PC-9 (cell line): ENCODE measurements around the gene FAM167B. TPM values are rescaled to one million over a fixed set of nuclear protein-coding genes. Genes with fewer than 3 reads are reported as not detected.

Source experiments
- BruUV-seq: library from RNA; stranded (reverse); fragments of 400-500 nt; replicated peaks from 2 replicates; lab custom pipeline; 2021; lab: Mats Ljungman, UMichigan
- CTCF ChIA-PET: fragments of 300-600 bp; sonication (Branson Sonifier 250); formaldehyde crosslinking; loops from one replicate; lab custom pipeline; 2022; ENCODE audit warnings: antibody characterized with exemption; lab: Charles Lee
- POLR2A ChIA-PET: fragments of 300-600 bp; sonication (Branson Sonifier 250); formaldehyde crosslinking; loops from one replicate; lab custom pipeline; 2022; ENCODE audit warnings: antibody characterized with exemption; ENCODE audit not compliant: unreplicated experiment; lab: Charles Lee
- DNase-seq, 2 experiments: peaks; one replicate each; pipeline versions ENCODE4 v3.0.0 to v3.0.0-alpha.2; 2015 to 2022; ENCODE audit warnings: mixed read lengths in 1 of 2
- H2AFZ ChIP-seq: fragments of 200-600 bp; sonication (generic); 2 replicates; pipeline ENCODE4 v1.8.1; 2017; ENCODE audit warnings: antibody characterized with exemption
- H3F3A ChIP-seq: fragments of 200-600 bp; sonication (generic); 2 replicates; pipeline ENCODE4 v1.8.1; 2017; ENCODE audit warnings: antibody characterized with exemption, mild to moderate bottlenecking, low read depth; ENCODE audit not compliant: insufficient read depth
- H3K27ac ChIP-seq: fragments of 200-600 bp; sonication (generic); 2 replicates; pipeline ENCODE4 v1.6.1; 2016; ENCODE audit warnings: mixed run types
- H3K27me3 ChIP-seq: fragments of 200-600 bp; sonication (generic); 2 replicates; pipeline ENCODE4 v1.6.1; 2016; ENCODE audit warnings: low read depth, mixed run types; ENCODE audit not compliant: insufficient read depth
- H3K36me3 ChIP-seq: fragments of 200-600 bp; sonication (generic); 2 replicates; pipeline ENCODE4 v1.6.1; 2016; ENCODE audit warnings: low read depth, mixed run types
- H3K4me1 ChIP-seq: fragments of 200-600 bp; sonication (generic); replicated peaks from 2 replicates; pipeline ENCODE4 v1.6.1; 2016; ENCODE audit warnings: mixed run types; ENCODE audit not compliant: insufficient read depth
- H3K4me2 ChIP-seq: fragments of 200-600 bp; sonication (generic); 2 replicates; pipeline ENCODE4 v1.6.1; 2017; ENCODE audit warnings: mixed run types
- H3K4me3 ChIP-seq: fragments of 200-600 bp; sonication (generic); 2 replicates; pipeline ENCODE4 v1.6.1; 2016; ENCODE audit warnings: mixed run types
- H3K79me2 ChIP-seq: fragments of 200-600 bp; sonication (generic); 2 replicates; pipeline ENCODE4 v1.6.1; 2017; ENCODE audit warnings: low read depth, mixed run types
- H3K9me2 ChIP-seq: fragments of 200-600 bp; sonication (generic); 2 replicates; pipeline ENCODE4 v1.8.1; 2017; ENCODE audit warnings: mild to moderate bottlenecking; ENCODE audit not compliant: insufficient read depth
- H3K9me3 ChIP-seq: fragments of 200-600 bp; sonication (generic); 2 replicates; pipeline ENCODE4 v1.8.1; 2016; ENCODE audit warnings: low read depth; ENCODE audit not compliant: insufficient read depth
- H4K20me1 ChIP-seq: fragments of 200-600 bp; sonication (generic); 2 replicates; pipeline ENCODE4 v1.8.1; 2017; ENCODE audit not compliant: insufficient read depth
- EZH2 ChIP-seq: fragments of 200-600 bp; sonication (generic); IDR thresholded peaks from 2 replicates; pipeline ENCODE4 v1.8.0; 2017; ENCODE audit warnings: antibody characterized with exemption, low read depth
- intact Hi-C: fragments of 100-400 bp; cut with micrococcal nuclease; formaldehyde crosslinking; loops from one replicate; pipeline ENCODE4 v1.10.0; 2022; ENCODE audit not compliant: unreplicated experiment
- total RNA-seq: library from RNA; stranded (reverse); gene quantifications from 2 replicates; pipeline ENCODE4 v1.2.3, GENCODE V29; 2021
- TF ChIP-seq, protein P1 (sequence below): fragments of 200-600 bp; sonication (generic); conservative IDR thresholded peaks from 2 replicates; pipeline ENCODE4 v1.6.1; 2017; ENCODE audit warnings: mixed run types, antibody characterized with exemption, mild to moderate bottlenecking, moderate library complexity

The FAM167B gene
- total RNA-seq, 1 experiment from 2014 or later: 1.6 TPM

DNA sequence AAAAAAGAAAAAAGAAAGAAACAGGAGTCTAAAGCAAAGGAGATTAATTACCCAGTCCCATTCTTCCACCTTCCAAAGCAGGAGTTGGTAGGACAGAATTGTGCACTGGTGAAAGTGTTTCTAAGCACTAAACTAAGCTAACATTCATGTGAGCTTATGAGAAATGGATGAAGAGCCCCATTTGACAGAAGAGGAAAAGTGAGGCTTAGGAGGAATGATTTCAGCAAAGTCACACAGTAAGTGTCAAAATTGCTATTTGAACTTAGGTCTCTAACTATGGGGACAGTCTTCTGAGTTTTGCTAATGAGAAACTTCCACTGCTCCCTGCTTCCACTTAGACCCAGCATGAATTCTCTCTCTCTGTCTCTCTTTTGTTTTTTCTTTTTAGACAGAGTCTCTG is 22.7 kb downstream of the FAM167B start:
- Histone ChIP-seq H4K20me1 (no peaks in the 10 kb centered on the region), H2AFZ (no peak overlapping the region), H3K36me3 (no peaks in the 10 kb centered on the region), H3F3A (peaks cover 6% of the 10 kb centered on the region; the same call in 1 of the 2 replicates), H3K9me2 (no peaks in the 10 kb centered on the region), H3K4me1 (peaks cover 18% of the 10 kb centered on the region), H3K4me2 (no peak overlapping the region), H3K4me3 (no peak overlapping the region), H3K27me3 (no peaks in the 10 kb centered on the region), H3K79me2 (no peaks in the 10 kb centered on the region), H3K9me3 (no peaks in the 10 kb centered on the region), H3K27ac (no peak overlapping the region)
- CTCF ChIA-PET: interaction anchor here (0.6 kb wide), 3 partner anchors 38 to 147 kb away, joined by 3 to 5 read pairs (median 3); no protein-coding TSS in a partner anchor
- no peak for TF ChIP-seq EZH2
- TF ChIP-seq, protein P1, sequence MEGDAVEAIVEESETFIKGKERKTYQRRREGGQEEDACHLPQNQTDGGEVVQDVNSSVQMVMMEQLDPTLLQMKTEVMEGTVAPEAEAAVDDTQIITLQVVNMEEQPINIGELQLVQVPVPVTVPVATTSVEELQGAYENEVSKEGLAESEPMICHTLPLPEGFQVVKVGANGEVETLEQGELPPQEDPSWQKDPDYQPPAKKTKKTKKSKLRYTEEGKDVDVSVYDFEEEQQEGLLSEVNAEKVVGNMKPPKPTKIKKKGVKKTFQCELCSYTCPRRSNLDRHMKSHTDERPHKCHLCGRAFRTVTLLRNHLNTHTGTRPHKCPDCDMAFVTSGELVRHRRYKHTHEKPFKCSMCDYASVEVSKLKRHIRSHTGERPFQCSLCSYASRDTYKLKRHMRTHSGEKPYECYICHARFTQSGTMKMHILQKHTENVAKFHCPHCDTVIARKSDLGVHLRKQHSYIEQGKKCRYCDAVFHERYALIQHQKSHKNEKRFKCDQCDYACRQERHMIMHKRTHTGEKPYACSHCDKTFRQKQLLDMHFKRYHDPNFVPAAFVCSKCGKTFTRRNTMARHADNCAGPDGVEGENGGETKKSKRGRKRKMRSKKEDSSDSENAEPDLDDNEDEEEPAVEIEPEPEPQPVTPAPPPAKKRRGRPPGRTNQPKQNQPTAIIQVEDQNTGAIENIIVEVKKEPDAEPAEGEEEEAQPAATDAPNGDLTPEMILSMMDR: no peak
- no peak for DNase-seq
- intact Hi-C loops: no loop called here
- POLR2A ChIA-PET: no interaction called here
- BruUV-seq: no TSS peak

DNA sequence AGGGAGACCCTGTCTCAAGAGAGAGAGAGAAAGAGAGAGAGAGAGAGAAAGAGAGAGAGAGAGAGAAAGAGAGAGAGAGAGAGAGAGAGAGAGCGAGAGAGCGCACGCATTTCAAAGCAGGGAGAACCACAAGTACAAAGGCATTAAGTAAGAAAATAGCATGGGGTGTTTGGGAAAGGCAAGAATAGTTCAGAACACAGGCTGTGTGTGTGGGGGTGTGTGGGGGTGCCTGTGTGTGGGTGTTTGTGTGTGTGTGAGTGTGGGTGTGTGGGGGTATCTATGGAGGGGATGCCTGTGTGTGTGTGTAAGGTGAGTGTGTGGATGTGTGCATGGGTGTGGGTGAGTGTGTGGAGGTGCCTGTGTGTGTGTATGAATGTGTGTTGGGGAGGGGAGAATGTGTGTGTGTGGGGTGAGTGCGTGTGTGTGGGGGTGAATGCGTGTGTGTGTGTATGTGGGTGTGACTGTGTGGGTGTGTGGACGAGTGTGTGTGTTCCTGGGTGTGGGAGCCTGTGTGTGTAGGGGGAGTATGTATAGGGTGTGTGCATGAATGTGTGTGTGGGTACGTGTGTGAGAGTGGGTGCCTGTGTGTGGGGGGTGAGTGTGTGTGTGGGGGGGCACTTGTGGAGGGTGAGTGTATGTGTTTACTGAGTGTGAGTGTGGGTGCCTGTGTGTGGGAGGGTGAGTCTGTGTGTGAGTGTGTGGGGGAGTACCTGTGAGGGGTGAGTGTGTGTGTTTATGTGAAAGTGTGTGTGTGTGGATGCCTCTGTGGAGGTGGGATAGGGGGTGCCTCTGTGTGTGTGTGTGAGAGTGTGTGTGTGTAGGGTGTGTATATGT is 25.8 kb downstream of the FAM167B start:
- Histone ChIP-seq H3K4me2 (peak overlapping the region; percentile 86), H3K9me2 (no peaks in the 10 kb centered on the region), H3K27ac (no peak overlapping the region), H3K36me3 (no peaks in the 10 kb centered on the region), H3K4me1 (peaks cover 18% of the 10 kb centered on the region), H3K4me3 (no peak overlapping the region; the same call in 1 of the 2 replicates), H3K9me3 (no peaks in the 10 kb centered on the region), H3F3A (peaks cover 6% of the 10 kb centered on the region; the same call in 1 of the 2 replicates), H3K27me3 (no peaks in the 10 kb centered on the region), H4K20me1 (no peaks in the 10 kb centered on the region), H3K79me2 (no peaks in the 10 kb centered on the region), H2AFZ (peak overlapping the region; percentile 67; the same call in 1 of the 2 replicates)
- TF ChIP-seq, protein P1: no peak
- no peak for TF ChIP-seq EZH2
- CTCF ChIA-PET: no interaction called here
- no peak for DNase-seq
- BruUV-seq: no TSS peak
- intact Hi-C loops: no loop called here
- POLR2A ChIA-PET: no interaction called here

DNA sequence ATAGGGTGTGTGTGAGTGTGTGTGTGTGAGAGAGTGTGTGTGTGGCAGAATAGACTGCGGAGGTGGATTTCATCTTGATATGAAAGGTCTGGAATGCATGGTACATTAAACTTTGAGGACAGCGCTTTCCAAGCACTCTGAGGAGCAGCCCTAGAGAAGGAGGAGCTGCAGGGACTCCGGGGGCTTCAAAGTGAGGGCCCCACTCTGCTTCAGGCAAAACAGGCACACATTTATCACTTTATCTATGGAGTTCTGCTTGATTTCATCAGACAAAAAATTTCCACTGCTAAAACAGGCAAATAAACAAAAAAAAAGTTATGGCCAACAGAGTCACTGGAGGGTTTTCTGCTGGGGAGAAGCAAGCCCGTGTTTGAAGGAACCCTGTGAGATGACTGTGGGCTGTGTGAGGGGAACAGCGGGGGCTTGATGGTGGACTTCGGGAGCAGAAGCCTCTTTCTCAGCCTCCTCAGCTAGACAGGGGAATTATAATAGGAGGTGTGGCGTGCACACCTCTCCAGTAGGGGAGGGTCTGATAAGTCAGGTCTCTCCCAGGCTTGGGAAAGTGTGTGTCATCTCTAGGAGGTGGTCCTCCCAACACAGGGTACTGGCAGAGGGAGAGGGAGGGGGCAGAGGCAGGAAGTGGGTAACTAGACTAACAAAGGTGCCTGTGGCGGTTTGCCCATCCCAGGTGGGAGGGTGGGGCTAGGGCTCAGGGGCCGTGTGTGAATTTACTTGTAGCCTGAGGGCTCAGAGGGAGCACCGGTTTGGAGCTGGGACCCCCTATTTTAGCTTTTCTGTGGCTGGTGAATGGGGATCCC is 26.6 kb downstream of the FAM167B start:
- intact Hi-C loops: no loop called here
- H3K9me3 ChIP-seq: no peaks in the 10 kb centered on the region
- H3K79me2 ChIP-seq: no peaks in the 10 kb centered on the region
- H4K20me1 ChIP-seq: no peaks in the 10 kb centered on the region
- peak overlapping the region; percentile 86 for H3K4me2 ChIP-seq
- H3K9me2 ChIP-seq: no peaks in the 10 kb centered on the region
- peak; percentile 79 to 86 for DNase-seq
- POLR2A ChIA-PET: interaction anchor here (0.6 kb wide), 2 partner anchors 17 to 194 kb away, joined by 4 to 6 read pairs; no protein-coding TSS in a partner anchor
- TF ChIP-seq, protein P1: peak; percentile 53
- no peak for TF ChIP-seq EZH2
- H3K27me3 ChIP-seq: no peaks in the 10 kb centered on the region
- H3K36me3 ChIP-seq: no peaks in the 10 kb centered on the region
- H3K4me3 ChIP-seq: peak overlapping the region; percentile 38; the same call in 1 of the 2 replicates
- peaks cover 18% of the 10 kb centered on the region for H3K4me1 ChIP-seq
- peak overlapping the region; percentile 67; the same call in 1 of the 2 replicates for H2AFZ ChIP-seq
- CTCF ChIA-PET: no interaction called here
- H3K27ac ChIP-seq: peak overlapping the region; percentile 4; the same call in 1 of the 2 replicates
- H3F3A ChIP-seq: peaks cover 6% of the 10 kb centered on the region; the same call in 1 of the 2 replicates
- BruUV-seq: TSS peak; percentile 94
